AG10803 (cell line): ENCODE measurements around the gene MAP7D3.

Experiments used
- DNase-seq: peaks from one replicate; pipeline ENCODE4 v3.0.0; 2010; ENCODE audit warnings: low read depth
- H3K4me3 ChIP-seq: 2 replicates; pipeline ENCODE4 v1.5.1; 2011; ENCODE audit warnings: mild to moderate bottlenecking, low read length, control low read depth
- CTCF ChIP-seq: conservative IDR thresholded peaks from 2 replicates; pipeline ENCODE4 v1.5.1; 2011; ENCODE audit warnings: mild to moderate bottlenecking, low read length, control low read depth, inconsistent platforms

MAP7D3 gene

DNA sequence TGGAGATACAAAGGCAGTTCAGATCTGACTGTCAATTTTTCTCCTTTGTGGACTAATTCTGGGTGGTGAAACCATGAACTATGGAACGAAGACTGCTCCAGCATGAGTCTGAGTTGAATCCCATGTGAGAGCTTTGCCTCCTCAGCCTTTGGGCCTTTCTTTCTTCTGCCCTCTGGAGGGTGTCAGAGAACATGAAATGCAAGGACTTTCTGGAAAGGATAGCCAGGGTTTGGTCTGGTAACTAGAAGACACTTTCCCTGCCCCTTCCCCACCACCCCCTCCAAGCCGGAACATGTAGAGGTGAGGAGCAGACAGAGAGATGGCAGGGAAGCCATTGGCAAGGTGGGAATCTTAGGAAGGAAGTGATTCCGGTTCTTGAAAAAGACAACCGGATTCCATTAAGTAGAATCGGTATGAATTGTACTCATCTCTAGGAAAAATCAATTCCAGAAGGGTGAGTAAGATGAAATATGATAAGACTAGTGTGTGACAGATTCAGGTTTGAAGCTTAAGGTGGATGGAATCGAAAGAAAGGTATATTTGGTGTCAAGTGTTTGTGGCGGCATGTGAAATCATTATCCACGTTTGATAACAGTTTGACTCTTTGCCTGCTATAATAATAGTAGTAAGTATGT, 84.9 kb downstream of the MAP7D3 start:
- no peak overlapping the region for H3K4me3 ChIP-seq
- peak; percentile 62 for TF ChIP-seq CTCF
- peak; percentile 60 for DNase-seq

GRCh38 chrX:136165406-136165805, 85.8 kb downstream of the MAP7D3 start:
- DNase-seq: no peak
- no peak overlapping the region for H3K4me3 ChIP-seq
- no peak for TF ChIP-seq CTCF

DNA sequence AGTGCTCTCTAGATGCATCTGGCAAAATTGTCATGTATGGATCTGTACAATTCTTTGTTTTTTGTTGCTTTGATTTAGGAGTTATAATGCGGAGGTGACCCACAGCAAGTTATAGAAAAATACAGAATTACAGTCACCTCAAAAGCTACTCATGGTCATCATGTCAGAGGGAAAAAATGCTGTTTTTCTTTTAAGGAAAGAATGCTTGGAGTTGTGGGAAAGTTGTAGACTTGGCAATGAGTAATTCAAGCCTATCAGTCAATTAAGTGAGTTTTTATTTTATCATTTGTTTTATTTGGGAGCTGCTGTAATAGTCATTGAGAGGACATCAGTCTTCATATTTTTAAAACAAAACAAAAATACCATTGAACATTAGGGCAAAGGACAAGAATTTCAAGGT, 87.5 kb downstream of the MAP7D3 start:
- H3K4me3 ChIP-seq: no peak overlapping the region
- no peak for TF ChIP-seq CTCF
- DNase-seq: peak; percentile 26
